Ishikawa (cell line): Measurements from ENCODE around the gene CCDC106.

Experiments
- CEBPB ChIP-seq: IDR thresholded peaks from 2 replicates; pipeline ENCODE4 v1.6.1; 2012
- CREB1 ChIP-seq: IDR thresholded peaks from 2 replicates; pipeline ENCODE4 v1.6.1; 2012; ENCODE audit warnings: low read depth
- EGR1 ChIP-seq: IDR thresholded peaks from 2 replicates; pipeline ENCODE4 v1.6.1; 2012
- EP300 ChIP-seq: IDR thresholded peaks from 2 replicates; pipeline ENCODE4 v1.6.1; 2012; ENCODE audit warnings: borderline replicate concordance
- FOXM1 ChIP-seq: IDR thresholded peaks from 2 replicates; pipeline ENCODE4 v1.6.1; 2012; ENCODE audit warnings: low read depth, borderline replicate concordance
- NFIC ChIP-seq: IDR thresholded peaks from 2 replicates; pipeline ENCODE4 v1.6.1; 2012
- RAD21 ChIP-seq: IDR thresholded peaks from 2 replicates; pipeline ENCODE4 v1.6.1; 2012; ENCODE audit warnings: low read depth
- TAF1 ChIP-seq: IDR thresholded peaks from 2 replicates; pipeline ENCODE4 v1.6.1; 2012; ENCODE audit warnings: low read depth, mild to moderate bottlenecking
- TCF12 ChIP-seq: IDR thresholded peaks from 2 replicates; pipeline ENCODE4 v1.6.1; 2012; ENCODE audit warnings: low read depth
- TEAD4 ChIP-seq: IDR thresholded peaks from 2 replicates; pipeline ENCODE4 v1.6.1; 2012
- USF1 ChIP-seq: IDR thresholded peaks from 2 replicates; pipeline ENCODE4 v1.6.1; 2012
- YY1 ChIP-seq: IDR thresholded peaks from 2 replicates; pipeline ENCODE4 v1.6.1; 2012; ENCODE audit warnings: low read depth
- ZBTB7A ChIP-seq: IDR thresholded peaks from 2 replicates; pipeline ENCODE4 v1.6.1; 2012; ENCODE audit warnings: low read depth
- TF ChIP-seq, protein P1 (sequence below): IDR thresholded peaks from 2 replicates; pipeline ENCODE4 v1.6.1; 2012
- TF ChIP-seq, protein P2 (sequence below): IDR thresholded peaks from 2 replicates; pipeline ENCODE4 v1.6.1; 2012; ENCODE audit warnings: low read depth, mild to moderate bottlenecking

CCDC106 gene

GRCh38 chr19:55687281-55688201, 39.5 kb downstream of the CCDC106 start:
- TF ChIP-seq USF1, result no peak
- TF ChIP-seq RAD21, result no peak
- no peak for TF ChIP-seq EGR1
- TF ChIP-seq ZBTB7A, result no peak
- TF ChIP-seq TEAD4, result no peak
- TF ChIP-seq TAF1, result no peak
- TF ChIP-seq TCF12, result no peak
- no peak for TF ChIP-seq FOXM1
- TF ChIP-seq EP300, result no peak
- no peak for TF ChIP-seq YY1
- TF ChIP-seq CREB1, result no peak

- TF ChIP-seq CREB1 (no peak), NFIC (no peak), YY1 (no peak), TCF12 (no peak), CEBPB (no peak), RAD21 (no peak), TAF1 (no peak), USF1 (no peak), EP300 (no peak), TEAD4 (no peak), FOXM1 (no peak), ZBTB7A (no peak)
- TF ChIP-seq, protein P1, sequence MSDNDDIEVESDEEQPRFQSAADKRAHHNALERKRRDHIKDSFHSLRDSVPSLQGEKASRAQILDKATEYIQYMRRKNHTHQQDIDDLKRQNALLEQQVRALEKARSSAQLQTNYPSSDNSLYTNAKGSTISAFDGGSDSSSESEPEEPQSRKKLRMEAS, result no peak
Measured at GRCh38 chr19:55688422-55689218, 40.6 kb downstream of the CCDC106 start.

GRCh38 chr19:55689411-55690108, 41.5 kb downstream of the CCDC106 start:
- no peak for TF ChIP-seq FOXM1
- no peak for TF ChIP-seq TAF1
- TF ChIP-seq, protein P1, result no peak
- no peak for TF ChIP-seq RAD21
- TF ChIP-seq CEBPB, result no peak
- TF ChIP-seq CREB1, result no peak
- no peak for TF ChIP-seq YY1
- TF ChIP-seq USF1, result no peak
- no peak for TF ChIP-seq ZBTB7A
- TF ChIP-seq TEAD4, result no peak
- no peak for TF ChIP-seq NFIC
- TF ChIP-seq EP300, result no peak
- TF ChIP-seq TCF12, result no peak
- TF ChIP-seq, protein P2, sequence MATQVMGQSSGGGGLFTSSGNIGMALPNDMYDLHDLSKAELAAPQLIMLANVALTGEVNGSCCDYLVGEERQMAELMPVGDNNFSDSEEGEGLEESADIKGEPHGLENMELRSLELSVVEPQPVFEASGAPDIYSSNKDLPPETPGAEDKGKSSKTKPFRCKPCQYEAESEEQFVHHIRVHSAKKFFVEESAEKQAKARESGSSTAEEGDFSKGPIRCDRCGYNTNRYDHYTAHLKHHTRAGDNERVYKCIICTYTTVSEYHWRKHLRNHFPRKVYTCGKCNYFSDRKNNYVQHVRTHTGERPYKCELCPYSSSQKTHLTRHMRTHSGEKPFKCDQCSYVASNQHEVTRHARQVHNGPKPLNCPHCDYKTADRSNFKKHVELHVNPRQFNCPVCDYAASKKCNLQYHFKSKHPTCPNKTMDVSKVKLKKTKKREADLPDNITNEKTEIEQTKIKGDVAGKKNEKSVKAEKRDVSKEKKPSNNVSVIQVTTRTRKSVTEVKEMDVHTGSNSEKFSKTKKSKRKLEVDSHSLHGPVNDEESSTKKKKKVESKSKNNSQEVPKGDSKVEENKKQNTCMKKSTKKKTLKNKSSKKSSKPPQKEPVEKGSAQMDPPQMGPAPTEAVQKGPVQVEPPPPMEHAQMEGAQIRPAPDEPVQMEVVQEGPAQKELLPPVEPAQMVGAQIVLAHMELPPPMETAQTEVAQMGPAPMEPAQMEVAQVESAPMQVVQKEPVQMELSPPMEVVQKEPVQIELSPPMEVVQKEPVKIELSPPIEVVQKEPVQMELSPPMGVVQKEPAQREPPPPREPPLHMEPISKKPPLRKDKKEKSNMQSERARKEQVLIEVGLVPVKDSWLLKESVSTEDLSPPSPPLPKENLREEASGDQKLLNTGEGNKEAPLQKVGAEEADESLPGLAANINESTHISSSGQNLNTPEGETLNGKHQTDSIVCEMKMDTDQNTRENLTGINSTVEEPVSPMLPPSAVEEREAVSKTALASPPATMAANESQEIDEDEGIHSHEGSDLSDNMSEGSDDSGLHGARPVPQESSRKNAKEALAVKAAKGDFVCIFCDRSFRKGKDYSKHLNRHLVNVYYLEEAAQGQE, result no peak
- no peak for TF ChIP-seq EGR1

DNA sequence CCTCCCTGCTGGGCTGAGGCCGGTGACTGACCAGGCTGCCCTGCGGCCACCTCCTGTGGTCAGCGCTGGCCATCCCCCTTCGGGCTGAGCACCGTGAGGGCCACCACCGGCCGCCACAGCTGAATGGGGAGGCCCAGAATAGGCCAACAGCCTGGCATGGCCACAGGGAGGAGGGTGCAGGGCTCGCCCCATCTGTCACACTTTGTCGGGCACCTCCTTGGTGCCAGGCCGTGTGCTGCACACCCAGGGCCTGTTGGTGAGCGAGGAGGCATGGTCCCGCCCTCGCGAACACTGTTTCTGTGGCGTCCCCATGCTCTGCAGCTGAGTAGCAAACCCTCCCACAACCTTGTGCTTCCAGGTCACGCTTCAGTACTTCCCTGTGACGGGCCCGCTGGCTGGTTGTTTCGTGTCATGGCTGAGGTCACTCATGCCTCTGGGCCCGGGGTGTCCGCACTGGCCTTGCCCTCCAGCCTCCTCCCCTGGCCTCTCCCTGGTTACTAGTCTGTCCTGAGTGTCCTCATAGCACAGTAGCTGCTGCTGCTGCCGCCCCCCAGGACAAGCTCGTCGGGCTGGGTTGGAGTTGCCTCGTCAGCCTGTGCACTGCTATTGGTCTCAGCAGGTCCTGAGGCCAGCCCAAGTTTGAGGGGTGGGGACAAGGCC, 42.2 kb downstream of the CCDC106 start:
- TF ChIP-seq, protein P2, result no peak
- no peak for TF ChIP-seq EGR1
- TF ChIP-seq USF1, result no peak
- TF ChIP-seq CREB1, result no peak
- no peak for TF ChIP-seq TCF12
- TF ChIP-seq EP300, result no peak
- TF ChIP-seq, protein P1, result no peak
- TF ChIP-seq RAD21, result no peak
- TF ChIP-seq ZBTB7A, result no peak
